HG03442 (cell line): ENCODE measurements around the gene BABAM2.

Experiments used
- ATAC-seq: cut with Tn5 transposase; IDR thresholded peaks from one replicate; pipeline ENCODE4 v1.9.1; 2021; ENCODE audit warnings: mild to moderate bottlenecking, moderate library complexity; ENCODE audit not compliant: unreplicated experiment

BABAM2 gene

DNA sequence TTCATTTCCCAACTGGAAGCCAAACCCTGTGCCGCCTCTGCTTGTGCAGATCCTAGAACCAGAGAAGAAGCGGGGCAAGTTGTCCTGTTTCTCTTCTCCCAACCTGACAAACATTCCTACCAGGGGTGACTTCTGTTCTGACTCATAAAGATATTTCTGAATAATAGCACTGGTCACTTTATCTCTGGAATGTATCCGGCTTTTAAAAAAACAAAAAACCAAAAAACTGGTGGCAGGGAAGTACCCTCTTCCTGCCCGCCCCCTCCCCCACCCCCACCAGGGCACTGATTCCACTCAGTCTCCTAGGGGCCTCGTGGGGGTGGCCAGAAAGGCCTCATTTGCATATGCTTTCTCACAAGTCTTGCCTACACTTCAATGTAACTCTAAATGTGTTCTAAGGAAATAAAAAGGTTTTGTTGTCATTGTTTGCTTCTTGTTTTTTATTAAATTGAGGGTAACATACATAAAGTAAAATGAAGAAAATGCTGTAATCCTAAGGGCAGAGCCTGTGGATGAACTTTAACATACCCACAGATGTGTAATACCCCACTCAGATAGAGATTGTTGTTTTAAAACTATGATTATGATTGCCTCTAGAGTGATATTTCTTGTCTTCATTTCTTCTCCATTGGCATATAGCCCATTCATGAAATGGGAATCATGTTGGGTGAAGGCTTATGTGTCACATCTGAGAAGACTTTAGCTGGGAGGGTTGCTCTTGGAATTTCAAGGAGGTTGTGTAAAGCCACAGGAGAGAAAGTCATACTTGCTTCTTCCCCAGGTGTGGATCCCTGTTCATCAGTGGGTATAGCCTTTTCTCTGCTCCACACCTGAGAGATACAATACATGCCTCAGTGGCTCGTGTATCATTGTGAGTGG is 496.8 kb downstream of the BABAM2 start:
- no peak for ATAC-seq
